CD4-positive, alpha-beta T cell (primary cell): ENCODE measurements around the gene ASCC3. TPM values are rescaled to one million over a fixed set of nuclear protein-coding genes. Genes with fewer than 3 reads are reported as not detected.

Experiments
- ATAC-seq: fragments of 200-7000 bp; cut with Tn5 transposase; one replicate; pipeline ENCODE4 v1.10.0; 2022; ENCODE audit warnings: mild to moderate bottlenecking; ENCODE audit not compliant: poor library complexity
- CTCF ChIA-PET: fragments of 350-600 bp; sonication (Branson Sonifier 250); formaldehyde crosslinking; loops from one replicate; lab custom pipeline; 2021; ENCODE audit warnings: antibody characterized with exemption, inconsistent platforms; lab: Charles Lee
- POLR2A ChIA-PET: fragments of 350-600 bp; sonication (Branson Sonifier 250); formaldehyde crosslinking; loops from one replicate; lab custom pipeline; 2021; ENCODE audit warnings: antibody characterized with exemption, inconsistent platforms; lab: Charles Lee
- DNase-seq, 14 experiments: peaks; one replicate each; pipeline ENCODE4 v3.0.0-alpha.2; 2013 to 2020; ENCODE audit warnings: mixed read lengths in 2 of 14
- H3K27ac ChIP-seq, 2 donors: one replicate each; pipeline versions ENCODE4 v1.5.1 to v1.7.0; 2013; ENCODE audit warnings: low read length in 2 of 2, low read depth in 1 of 2, mild to moderate bottlenecking in 1 of 2
- H3K27me3 ChIP-seq, 2 experiments: 1 replicate in 1 of 2; 2 replicates in 1 of 2; pipeline versions ENCODE4 v1.6.1 to v1.7.0; 2013; ENCODE audit warnings: low read length in 2 of 2, control low read depth in 1 of 2, mild to moderate bottlenecking in 1 of 2, moderate library complexity in 1 of 2; ENCODE audit not compliant: insufficient read depth in 2 of 2, control insufficient read depth in 1 of 2
- H3K36me3 ChIP-seq: one replicate; pipeline ENCODE4 v1.6.1; 2013; ENCODE audit warnings: low read length, control low read depth; ENCODE audit not compliant: insufficient read depth
- H3K4me1 ChIP-seq: one replicate; pipeline ENCODE4 v1.6.1; 2013; ENCODE audit warnings: low read length, control low read depth; ENCODE audit not compliant: insufficient read depth
- H3K4me3 ChIP-seq: one replicate; pipeline ENCODE4 v1.5.1; 2013; ENCODE audit warnings: mild to moderate bottlenecking, low read length, moderate library complexity
- H3K9me3 ChIP-seq, 2 experiments: 1 replicate in 1 of 2; 2 replicates in 1 of 2; pipeline versions ENCODE4 v1.6.1 to v1.7.0; 2013; ENCODE audit warnings: low read length in 2 of 2, mild to moderate bottlenecking in 2 of 2, control low read depth in 1 of 2, moderate library complexity in 1 of 2; ENCODE audit not compliant: control insufficient read depth in 1 of 2, insufficient read depth in 1 of 2
- H3K27ac Mint-ChIP-seq: one replicate; pipeline ENCODE4 v1.8.0; 2020; ENCODE audit warnings: mixed read lengths
- H3K27me3 Mint-ChIP-seq: one replicate; pipeline ENCODE4 v1.8.0; 2021; ENCODE audit warnings: mixed read lengths
- H3K36me3 Mint-ChIP-seq: one replicate; pipeline ENCODE4 v1.8.0; 2021; ENCODE audit warnings: low read depth, mixed read lengths
- H3K4me1 Mint-ChIP-seq: one replicate; pipeline ENCODE4 v1.8.0; 2021; ENCODE audit warnings: low read depth, mixed read lengths
- H3K4me3 Mint-ChIP-seq: one replicate; pipeline ENCODE4 v1.8.0; 2020; ENCODE audit warnings: mild to moderate bottlenecking, mixed read lengths
- H3K9me3 Mint-ChIP-seq: one replicate; pipeline ENCODE4 v1.8.0; 2020; ENCODE audit warnings: mixed read lengths
- intact Hi-C, 2 experiments: fragments of 100-400 bp; cut with DNase I in 1 of 2; cut with micrococcal nuclease in 1 of 2; formaldehyde crosslinking; loops; one replicate each; pipeline versions ENCODE4 v1.15.1 to v1.9.0; 2023 to 2025; cut with DNase I, micrococcal nuclease
- total RNA-seq, 174 experiments: library from RNA in 2 of 174; stranded (reverse) in 2 of 174; gene quantifications; one replicate each; pipeline ENCODE4 v1.2.3 and lab custom pipeline; 2021 to 2026
- TF ChIP-seq, protein P1 (sequence below): fragments of 200-600 bp; IDR thresholded peaks from one replicate; pipeline ENCODE4 v1.8.0; 2022; ENCODE audit warnings: antibody characterized with exemption, mild to moderate bottlenecking

The ASCC3 gene
- total RNA-seq, 2 experiments from 2014 or later, result 28.9 to 30.4 TPM

DNA sequence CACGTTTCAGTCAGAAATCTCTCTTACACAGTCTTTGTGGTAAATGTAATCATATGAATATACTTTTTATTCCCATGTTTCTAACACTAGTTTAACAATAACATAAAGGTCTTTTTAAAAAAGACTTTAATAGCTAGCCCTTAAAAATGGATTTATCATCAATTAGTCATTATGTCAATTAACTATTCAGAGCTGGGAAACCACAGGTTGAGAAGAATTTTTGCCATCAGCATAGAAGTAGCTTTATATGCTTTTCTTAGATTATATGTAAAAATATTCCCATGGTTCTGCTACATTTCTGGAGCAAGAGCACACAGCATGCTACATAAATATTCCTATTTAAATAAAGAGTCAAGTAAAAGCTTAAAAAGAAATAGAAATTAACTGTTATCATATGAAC, 35.5 kb downstream of the ASCC3 start:
- TF ChIP-seq, protein P1, sequence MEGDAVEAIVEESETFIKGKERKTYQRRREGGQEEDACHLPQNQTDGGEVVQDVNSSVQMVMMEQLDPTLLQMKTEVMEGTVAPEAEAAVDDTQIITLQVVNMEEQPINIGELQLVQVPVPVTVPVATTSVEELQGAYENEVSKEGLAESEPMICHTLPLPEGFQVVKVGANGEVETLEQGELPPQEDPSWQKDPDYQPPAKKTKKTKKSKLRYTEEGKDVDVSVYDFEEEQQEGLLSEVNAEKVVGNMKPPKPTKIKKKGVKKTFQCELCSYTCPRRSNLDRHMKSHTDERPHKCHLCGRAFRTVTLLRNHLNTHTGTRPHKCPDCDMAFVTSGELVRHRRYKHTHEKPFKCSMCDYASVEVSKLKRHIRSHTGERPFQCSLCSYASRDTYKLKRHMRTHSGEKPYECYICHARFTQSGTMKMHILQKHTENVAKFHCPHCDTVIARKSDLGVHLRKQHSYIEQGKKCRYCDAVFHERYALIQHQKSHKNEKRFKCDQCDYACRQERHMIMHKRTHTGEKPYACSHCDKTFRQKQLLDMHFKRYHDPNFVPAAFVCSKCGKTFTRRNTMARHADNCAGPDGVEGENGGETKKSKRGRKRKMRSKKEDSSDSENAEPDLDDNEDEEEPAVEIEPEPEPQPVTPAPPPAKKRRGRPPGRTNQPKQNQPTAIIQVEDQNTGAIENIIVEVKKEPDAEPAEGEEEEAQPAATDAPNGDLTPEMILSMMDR, result no peak
- ATAC-seq, result no peak
- Histone ChIP-seq H3K4me3 (no peak overlapping the region), H3K27ac (no peak overlapping the region), H3K4me1 (peaks cover 3% of the 10 kb centered on the region), H3K36me3 (peaks cover 5% of the 10 kb centered on the region), H3K9me3 (no peaks in the 10 kb centered on the region), H3K27me3 (no peaks in the 10 kb centered on the region)
- Mint-ChIP-seq H3K27me3 (no peaks in the 10 kb centered on the region), H3K36me3 (peaks cover 32% of the 10 kb centered on the region), H3K9me3 (no peaks in the 10 kb centered on the region), H3K27ac (no peak overlapping the region), H3K4me3 (no peak overlapping the region), H3K4me1 (peaks cover 61% of the 10 kb centered on the region)
- CTCF ChIA-PET, result no interaction called here
- DNase-seq, result no peak
- intact Hi-C loops, result no loop called here
- POLR2A ChIA-PET, result no interaction called here

DNA sequence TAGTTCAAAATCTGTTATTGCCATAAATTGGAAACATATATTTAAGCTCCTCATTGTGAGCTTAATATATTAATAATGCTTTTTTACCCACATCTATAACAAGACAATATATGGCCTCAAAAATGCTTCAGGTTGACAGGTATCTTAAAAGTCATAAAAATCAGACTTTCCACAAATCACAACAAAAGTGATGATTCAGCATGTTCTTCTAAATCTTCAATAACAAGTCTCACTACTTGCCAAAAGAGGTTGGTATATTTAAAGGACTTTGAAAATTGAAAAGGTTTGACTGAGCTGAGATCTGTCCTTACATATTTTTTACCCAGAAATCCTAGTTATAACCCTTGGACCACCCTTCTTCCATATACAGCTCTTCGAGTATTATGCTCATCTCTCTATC, 41.7 kb downstream of the ASCC3 start:
- ATAC-seq (no peak), DNase-seq (no peak)
- Histone ChIP-seq H3K36me3 (peaks cover 5% of the 10 kb centered on the region), H3K9me3 (no peaks in the 10 kb centered on the region), H3K27ac (no peak overlapping the region), H3K27me3 (no peaks in the 10 kb centered on the region), H3K4me1 (no peaks in the 10 kb centered on the region), H3K4me3 (no peak overlapping the region)
- Mint-ChIP-seq H3K27me3 (no peaks in the 10 kb centered on the region), H3K4me3 (no peak overlapping the region), H3K36me3 (peaks cover 60% of the 10 kb centered on the region), H3K27ac (no peak overlapping the region), H3K9me3 (peaks cover 6% of the 10 kb centered on the region), H3K4me1 (peaks cover 54% of the 10 kb centered on the region)
- POLR2A ChIA-PET, result no interaction called here
- CTCF ChIA-PET, result no interaction called here
- intact Hi-C loops, result no loop called here
- TF ChIP-seq, protein P1, result no peak

GRCh38 chr6:100838011-100838410, 43.1 kb downstream of the ASCC3 start:
- no peak overlapping the region for H3K27ac Mint-ChIP-seq
- intact Hi-C loops, result no loop called here
- no peak for DNase-seq
- H3K9me3 ChIP-seq, result no peaks in the 10 kb centered on the region
- TF ChIP-seq, protein P1, result no peak
- H3K27me3 Mint-ChIP-seq, result no peaks in the 10 kb centered on the region
- ATAC-seq, result no peak
- H3K36me3 ChIP-seq, result peaks cover 5% of the 10 kb centered on the region
- H3K4me1 Mint-ChIP-seq, result peaks cover 44% of the 10 kb centered on the region
- peaks cover 6% of the 10 kb centered on the region for H3K9me3 Mint-ChIP-seq
- POLR2A ChIA-PET, result no interaction called here
- no peak overlapping the region for H3K27ac ChIP-seq
- H3K4me1 ChIP-seq, result no peaks in the 10 kb centered on the region
- no peak overlapping the region for H3K4me3 ChIP-seq
- no peak overlapping the region for H3K4me3 Mint-ChIP-seq
- CTCF ChIA-PET, result no interaction called here
- peaks cover 59% of the 10 kb centered on the region for H3K36me3 Mint-ChIP-seq
- H3K27me3 ChIP-seq, result no peaks in the 10 kb centered on the region
